Breast epithelium (tissue), 4 donors: ENCODE data around the gene CCDC149. TPM values are rescaled to one million over a fixed set of nuclear protein-coding genes. Genes with fewer than 3 reads are reported as not detected.

ENCODE experiments used
- DNase-seq, 2 donors: peaks; one replicate each; pipeline ENCODE4 v3.0.0-alpha.2; 2019; ENCODE audit warnings: low spot score in 2 of 2
- H3K27ac ChIP-seq, 2 donors: fragments of 200-600 bp; sonication (generic) in 1 of 2; one replicate each; pipeline ENCODE4 v1.5.1; 2016 to 2019; ENCODE audit warnings: mild to moderate bottlenecking in 1 of 2
- H3K27me3 ChIP-seq, 2 donors: fragments of 200-600 bp; sonication (generic) in 1 of 2; one replicate each; pipeline versions ENCODE4 v1.5.1 to v1.6.0; 2017 to 2019; ENCODE audit warnings: control low read depth in 1 of 2, mild to moderate bottlenecking in 1 of 2
- H3K36me3 ChIP-seq: fragments of 200-600 bp; one replicate; pipeline ENCODE4 v1.5.1; 2019
- H3K4me1 ChIP-seq, 2 donors: fragments of 200-600 bp; sonication (generic); one replicate each; pipeline ENCODE4 v1.5.1; 2016 to 2019; ENCODE audit warnings: control low read depth in 1 of 2
- H3K4me3 ChIP-seq, 3 donors: fragments of 200-600 bp; sonication (generic); 1 replicate in 2 of 3; 2 replicates in 1 of 3; pipeline ENCODE4 v1.5.1; 2016 to 2019; ENCODE audit warnings: mild to moderate bottlenecking in 3 of 3, moderate library complexity in 2 of 3
- H3K9me3 ChIP-seq, 2 donors: fragments of 200-600 bp; sonication (generic) in 1 of 2; one replicate each; pipeline ENCODE4 v1.5.1; 2016 to 2019; ENCODE audit warnings: control low read depth in 1 of 2
- CTCF ChIP-seq, 3 donors: fragments of 450-650 bp; IDR thresholded peaks; one replicate each; pipeline ENCODE4 v1.5.1; 2016 to 2017; ENCODE audit warnings: antibody characterized with exemption in 3 of 3, mild to moderate bottlenecking in 3 of 3, moderate library complexity in 3 of 3
- POLR2A ChIP-seq: fragments of 450-650 bp; IDR thresholded peaks from one replicate; pipeline ENCODE4 v1.6.1; 2016; ENCODE audit warnings: antibody characterized with exemption, mild to moderate bottlenecking, moderate library complexity
- POLR2AphosphoS5 ChIP-seq, 3 donors: sonication (generic); formaldehyde crosslinking; IDR thresholded peaks; one replicate each; pipeline ENCODE4 v1.6.1; 2017; ENCODE audit warnings: antibody characterized with exemption in 3 of 3
- intact Hi-C: fragments of 100-400 bp; cut with DNase I; formaldehyde crosslinking; loops from one replicate; pipeline ENCODE4 v1.15.1; 2023; ENCODE audit warnings: low total_unique reads
- total RNA-seq, 3 donors: library from RNA; depleted of rRNA; stranded (reverse); fragments of >200 nt; gene quantifications; one replicate each; pipeline ENCODE4 v1.1.0, GENCODE V29; 2016

CCDC149 gene
- total RNA-seq, 3 donors from 2014 or later: 15.8 to 21.0 (median 18.6) TPM

- H3K9me3 ChIP-seq: no peaks in the 10 kb centered on the region
- H3K4me1 ChIP-seq: no peaks in the 10 kb centered on the region
- no peak overlapping the region for H3K4me3 ChIP-seq
- TF ChIP-seq POLR2A: no peak
- no peak for TF ChIP-seq CTCF (IDR thresholded peaks at IDR 0.05)
- no peak for TF ChIP-seq POLR2AphosphoS5 (IDR thresholded peaks at IDR 0.05)
- no peak for DNase-seq
- H3K27ac ChIP-seq: no peak overlapping the region
- H3K27me3 ChIP-seq: no peaks in the 10 kb centered on the region
- intact Hi-C loops: no loop called here
- no peaks in the 10 kb centered on the region for H3K36me3 ChIP-seq
Observed at GRCh38 chr4:24856586-24856985, 56.3 kb downstream of the CCDC149 start.

GRCh38 chr4:24855741-24856140 is 57.1 kb downstream of the CCDC149 start:
- Histone ChIP-seq H3K27ac (no peak overlapping the region), H3K27me3 (no peaks in the 10 kb centered on the region), H3K4me3 (no peak overlapping the region), H3K36me3 (no peaks in the 10 kb centered on the region), H3K4me1 (no peaks in the 10 kb centered on the region), H3K9me3 (no peaks in the 10 kb centered on the region)
- intact Hi-C loops: no loop called here
- TF ChIP-seq POLR2A (no peak), POLR2AphosphoS5 (IDR thresholded peaks at IDR 0.05) (no peak), CTCF (IDR thresholded peaks at IDR 0.05) (no peak)
- no peak for DNase-seq

GRCh38 chr4:24853142-24853541 is 59.7 kb downstream of the CCDC149 start:
- DNase-seq: no peak
- TF ChIP-seq POLR2AphosphoS5 (IDR thresholded peaks at IDR 0.05): no peak
- no peak for TF ChIP-seq POLR2A
- TF ChIP-seq CTCF (IDR thresholded peaks at IDR 0.05): no peak
- Histone ChIP-seq H3K9me3 (no peaks in the 10 kb centered on the region), H3K27ac (no peak overlapping the region), H3K4me1 (no peaks in the 10 kb centered on the region), H3K4me3 (no peak overlapping the region), H3K36me3 (no peaks in the 10 kb centered on the region), H3K27me3 (no peaks in the 10 kb centered on the region)
- intact Hi-C loops: no loop called here

GRCh38 chr4:24850674-24851073 is 62.2 kb downstream of the CCDC149 start:
- Histone ChIP-seq H3K27me3 (no peaks in the 10 kb centered on the region), H3K27ac (peak overlapping the region in 1 of 2 donors; percentile 48), H3K36me3 (no peaks in the 10 kb centered on the region), H3K9me3 (no peaks in the 10 kb centered on the region), H3K4me3 (no peak overlapping the region), H3K4me1 (no peaks in the 10 kb centered on the region)
- TF ChIP-seq POLR2A (no peak), CTCF (IDR thresholded peaks at IDR 0.05) (no peak), POLR2AphosphoS5 (IDR thresholded peaks at IDR 0.05) (no peak)
- intact Hi-C loops: no loop called here
- DNase-seq: no peak

GRCh38 chr4:24849756-24850155 is 63.1 kb downstream of the CCDC149 start:
- Histone ChIP-seq H3K4me1 (no peaks in the 10 kb centered on the region), H3K36me3 (no peaks in the 10 kb centered on the region), H3K27me3 (no peaks in the 10 kb centered on the region), H3K9me3 (no peaks in the 10 kb centered on the region), H3K4me3 (no peak overlapping the region), H3K27ac (no peak overlapping the region)
- intact Hi-C loops: no loop called here
- no peak for TF ChIP-seq CTCF (IDR thresholded peaks at IDR 0.05)
- no peak for DNase-seq
